H1 (cell line): ENCODE data around the gene ANGPTL8. TPM values are rescaled to one million over a fixed set of nuclear protein-coding genes. Genes with fewer than 3 reads are reported as not detected.
A peak's percentile ranks its signal among the peaks of the same experiment; 100 is the strongest.

Experiments
- CTCF ChIA-PET: fragments of 300-600 bp; sonication (Branson Sonifier 250); formaldehyde crosslinking; loops from one replicate; lab custom pipeline; 2021; ENCODE audit not compliant: partially characterized antibody; lab: Charles Lee
- POLR2A ChIA-PET: fragments of 300-600 bp; sonication (Branson Sonifier 250); formaldehyde crosslinking; loops from one replicate; lab custom pipeline; 2021; ENCODE audit warnings: inconsistent platforms; ENCODE audit not compliant: partially characterized antibody; lab: Charles Lee
- DNase-seq, 2 experiments: peaks; one replicate each; pipeline versions ENCODE4 v3.0.0 to v3.0.0-alpha.2; 2010 to 2022; ENCODE audit warnings: low spot score in 2 of 2, low read depth in 1 of 2, mixed read lengths in 1 of 2
- FAIRE-seq: peaks from 2 replicates; lab custom pipeline; 2011; peaks lifted over from hg19 to GRCh38; lab: Jason Lieb, UNC
- H2AFZ ChIP-seq: 2 replicates; pipeline ENCODE4 v1.8.1; 2012; ENCODE audit warnings: low read length, inconsistent platforms
- H2AK5ac ChIP-seq: 2 replicates; pipeline ENCODE4 v1.6.1; 2013; ENCODE audit warnings: low read depth, low read length
- H2BK120ac ChIP-seq: replicated peaks from 2 replicates; pipeline ENCODE3; 2013; ENCODE audit warnings: low read depth, low read length, inconsistent platforms
- H2BK12ac ChIP-seq: 2 replicates; pipeline ENCODE4 v1.6.1; 2013; ENCODE audit warnings: low read depth, low read length
- H2BK15ac ChIP-seq: 2 replicates; pipeline ENCODE4 v1.6.1; 2013; ENCODE audit warnings: low read length
- H2BK20ac ChIP-seq: 2 replicates; pipeline ENCODE4 v1.6.1; 2013; ENCODE audit warnings: low read length
- H2BK5ac ChIP-seq: 2 replicates; pipeline ENCODE4 v1.6.1; 2013; ENCODE audit warnings: low read depth, low read length
- H3K14ac ChIP-seq: 2 replicates; pipeline ENCODE4 v1.6.1; 2013; ENCODE audit warnings: inconsistent platforms; ENCODE audit not compliant: insufficient read length
- H3K18ac ChIP-seq: 2 replicates; pipeline ENCODE4 v1.6.1; 2013; ENCODE audit warnings: low read length; ENCODE audit errors: extremely low read depth
- H3K23ac ChIP-seq: 2 replicates; pipeline ENCODE4 v1.6.1; 2013; ENCODE audit warnings: inconsistent platforms; ENCODE audit not compliant: insufficient read length
- H3K23me2 ChIP-seq: 2 replicates; pipeline ENCODE4 v1.6.1; 2013; ENCODE audit warnings: low read depth, low read length
- H3K27ac ChIP-seq: 2 replicates; pipeline ENCODE4 v1.6.1; 2011; ENCODE audit warnings: low read depth, low read length, inconsistent platforms
- H3K27me3 ChIP-seq, 4 experiments: replicated peaks in 1 of 4; 1 replicate in 1 of 4; 2 replicates in 3 of 4; pipeline versions ENCODE4 v1.6.1 to v1.8.1; 2011 to 2013; ENCODE audit warnings: low read length in 3 of 4, mild to moderate bottlenecking in 3 of 4, inconsistent platforms in 2 of 4, mixed read lengths in 2 of 4, moderate library complexity in 1 of 4; ENCODE audit not compliant: control insufficient read depth in 3 of 4, insufficient read depth in 3 of 4; ENCODE audit errors: extremely low read depth in 1 of 4
- H3K36me3 ChIP-seq, 4 experiments: 2 replicates each; pipeline versions ENCODE4 v1.6.1 to v1.8.1; 2011 to 2013; ENCODE audit warnings: mild to moderate bottlenecking in 4 of 4, low read length in 3 of 4, moderate library complexity in 2 of 4, control low read depth in 1 of 4, inconsistent platforms in 1 of 4; ENCODE audit not compliant: insufficient read depth in 4 of 4, control insufficient read depth in 2 of 4
- H3K4ac ChIP-seq: replicated peaks from 2 replicates; pipeline ENCODE3; 2013; ENCODE audit warnings: low read length, low read depth, mixed read lengths, inconsistent platforms; ENCODE audit not compliant: insufficient read length
- H3K4me1 ChIP-seq, 4 experiments: replicated peaks in 1 of 4; 1 replicate in 1 of 4; 2 replicates in 3 of 4; pipeline versions ENCODE4 v1.6.1 to v1.8.1; 2011 to 2013; ENCODE audit warnings: low read length in 3 of 4, inconsistent platforms in 2 of 4, mixed read lengths in 1 of 4; ENCODE audit not compliant: insufficient read depth in 4 of 4, control insufficient read depth in 3 of 4
- H3K4me2 ChIP-seq, 2 experiments: 2 replicates each; pipeline versions ENCODE4 v1.6.1 to v1.8.1; 2011 to 2013; ENCODE audit warnings: low read depth in 2 of 2, low read length in 2 of 2, control low read depth in 1 of 2, inconsistent platforms in 1 of 2, mild to moderate bottlenecking in 1 of 2; ENCODE audit not compliant: insufficient read depth in 1 of 2
- H3K4me3 ChIP-seq, 4 experiments: fragments of 200-600, 300-600 bp in 1 of 4; sonication (generic), shearing (Covaris generic), sonication (Bioruptor Twin) in 1 of 4; 2 replicates each; pipeline versions ENCODE4 v1.5.1 to v1.8.1; 2011 to 2016; ENCODE audit warnings: low read length in 4 of 4, low read depth in 3 of 4, control low read depth in 2 of 4, inconsistent platforms in 2 of 4, mild to moderate bottlenecking in 2 of 4, mixed read lengths in 1 of 4, moderate library complexity in 1 of 4; ENCODE audit not compliant: insufficient read depth in 2 of 4; ENCODE audit errors: extremely low read depth in 1 of 4
- H3K56ac ChIP-seq: replicated peaks from 2 replicates; pipeline ENCODE3; 2013; ENCODE audit warnings: low read depth, mild to moderate bottlenecking, mixed read lengths, low read length, inconsistent platforms; ENCODE audit not compliant: insufficient read length
- H3K79me1 ChIP-seq: 2 replicates; pipeline ENCODE4 v1.6.1; 2013; ENCODE audit warnings: low read depth, low read length, control low read depth
- H3K79me2 ChIP-seq, 2 experiments: 2 replicates each; pipeline versions ENCODE4 v1.6.1 to v1.8.1; 2012 to 2013; ENCODE audit warnings: low read length in 2 of 2, mild to moderate bottlenecking in 2 of 2, inconsistent platforms in 1 of 2; ENCODE audit not compliant: insufficient read depth in 2 of 2, control insufficient read depth in 1 of 2
- H3K9ac ChIP-seq, 4 experiments: replicated peaks in 1 of 4; 1 replicate in 1 of 4; 2 replicates in 3 of 4; pipeline versions ENCODE4 v1.6.1 to v1.8.1; 2011 to 2013; ENCODE audit warnings: low read depth in 3 of 4, low read length in 3 of 4, control low read depth in 2 of 4, mild to moderate bottlenecking in 2 of 4, moderate library complexity in 2 of 4, inconsistent platforms in 1 of 4; ENCODE audit errors: extremely low read depth in 1 of 4
- H3K9me3 ChIP-seq, 2 experiments: 2 replicates each; pipeline versions ENCODE4 v1.6.1 to v1.8.1; 2012 to 2013; ENCODE audit warnings: mild to moderate bottlenecking in 2 of 2, moderate library complexity in 2 of 2, control low read depth in 1 of 2, inconsistent platforms in 1 of 2, low read depth in 1 of 2, low read length in 1 of 2, mixed read lengths in 1 of 2; ENCODE audit not compliant: insufficient read depth in 2 of 2
- H4K20me1 ChIP-seq, 2 experiments: replicated peaks in 1 of 2; 2 replicates each; pipeline versions ENCODE3 to v1.8.1; 2011 to 2013; ENCODE audit warnings: inconsistent platforms in 2 of 2, low read length in 2 of 2, mild to moderate bottlenecking in 1 of 2; ENCODE audit not compliant: insufficient read depth in 2 of 2, control insufficient read depth in 1 of 2
- H4K5ac ChIP-seq: 2 replicates; pipeline ENCODE4 v1.6.1; 2013; ENCODE audit warnings: low read length, low read depth, mixed read lengths, inconsistent platforms; ENCODE audit not compliant: insufficient read length
- H4K8ac ChIP-seq: 2 replicates; pipeline ENCODE4 v1.8.0; 2013; ENCODE audit warnings: mild to moderate bottlenecking, moderate library complexity, low read length, inconsistent platforms; ENCODE audit not compliant: insufficient read depth; ENCODE audit errors: extremely low read depth
- H4K91ac ChIP-seq: replicated peaks from 2 replicates; pipeline ENCODE3; 2013; ENCODE audit warnings: low read length, mixed read lengths, inconsistent platforms; ENCODE audit not compliant: insufficient read length
- BCL11A ChIP-seq, 2 experiments: IDR thresholded peaks; one replicate each; pipeline ENCODE4 v1.6.1; 2011; ENCODE audit warnings: low read depth in 2 of 2, low read length in 2 of 2, mild to moderate bottlenecking in 2 of 2
- SIX5 ChIP-seq: IDR thresholded peaks from 2 replicates; pipeline ENCODE4 v1.6.1; 2011; ENCODE audit warnings: mild to moderate bottlenecking, low read depth, low read length
- TAF1 ChIP-seq: IDR thresholded peaks from 2 replicates; pipeline ENCODE4 v1.6.1; 2011; ENCODE audit warnings: mild to moderate bottlenecking, low read depth, low read length
- WGBS, 2 experiments: shearing (Covaris generic) in 1 of 2; methylation state at CpG; one replicate each; pipeline versions ENCODE4 v1.1.6 to v1.1.7; 2013 to 2015; ENCODE audit warnings: low lambda C conversion rate in 2 of 2, mixed read lengths in 2 of 2, inconsistent platforms in 1 of 2, low coverage in 1 of 2, missing lambda C conversion rate in 1 of 2; ENCODE audit not compliant: insufficient replicate concordance in 2 of 2, insufficient coverage in 1 of 2, insufficient read length in 1 of 2; ENCODE audit errors: extremely low coverage in 1 of 2, missing lambda C conversion rate in 1 of 2; 5-methylcytosine and 5-hydroxymethylcytosine counted together
- polyA plus RNA-seq, 7 experiments: library from polyadenylated mRNA; depleted of rRNA in 3 of 7; stranded (reverse) in 5 of 7; unstranded in 2 of 7; fragments of >200 nt in 5 of 7; fragments of 200-250 nt in 2 of 7; gene quantifications; 1 replicate in 5 of 7; 2 replicates in 1 of 7; 4 replicates in 1 of 7; pipeline versions ENCODE4 v1.2.1 to v1.2.3, GENCODE V29; 2011 to 2013; ENCODE audit warnings: missing spikeins in 2 of 7, mixed read lengths in 2 of 7
- total RNA-seq: library from RNA; stranded (reverse); fragmentation: NEBNext Ultra II Directional; extraction: Animal tissue kit (Norgen Biotek cat#: 25700); gene quantifications from 2 replicates; pipeline ENCODE4 v1.2.1, GENCODE V29; 2021
- TF ChIP-seq, protein P1 (sequence below): IDR thresholded peaks from 2 replicates; pipeline ENCODE4 v1.6.1; 2012; ENCODE audit warnings: inconsistent platforms
- TF ChIP-seq, protein P2 (sequence below): IDR thresholded peaks from 2 replicates; pipeline ENCODE4 v1.6.1; 2011; ENCODE audit warnings: low read length, improper control_type of control experiment
- TF ChIP-seq, protein P3 (sequence below), 3 experiments: IDR thresholded peaks; 1 replicate in 2 of 3; 2 replicates in 1 of 3; pipeline versions ENCODE4 v1.5.1 to v1.6.1; 2011; ENCODE audit warnings: low read length in 3 of 3, mild to moderate bottlenecking in 3 of 3, inconsistent platforms in 2 of 3, low read depth in 1 of 3, moderate library complexity in 1 of 3; ENCODE audit not compliant: insufficient read depth in 1 of 3; ENCODE audit errors: control extremely low read depth in 1 of 3

The ANGPTL8 gene
- total and polyA plus RNA-seq, 2 of the 8 experiments (the other 6 are each of a cell fraction or from before 2014, with no cell fraction given): not detected

GRCh38 chr19:11261971-11262839 is 22.8 kb downstream of the ANGPTL8 start, which contains the start of gene DOCK6:
Gene DOCK6 (minus strand): TSS chr19:11262524. CDS start chr19:11262440, 84 bp downstream.
- Histone ChIP-seq H4K91ac (peak within 1 kb of the TSS; percentile 65), H4K5ac (peak within 1 kb of the TSS; percentile 65), H3K23ac (no peak within 1 kb of the TSS), H3K9ac (peak within 1 kb of the TSS; percentile 58 to 71 (median 68)), H2AK5ac (peak within 1 kb of the TSS; percentile 77; the same call in 1 of the 2 replicates), H3K36me3 (no peaks in the 10 kb centered on the region), H3K4me1 (peaks cover 0 to 9% (median 3%) of the 10 kb centered on the region in 4 experiments; a peak in 5 of 7 replicates), H3K79me1 (peaks cover 3% of the 10 kb centered on the region; the same call in 1 of the 2 replicates), H3K4me3 (peak within 1 kb of the TSS; percentile 39 to 77 (median 72)), H3K79me2 (peaks cover 0 to 6% of the 10 kb centered on the region in 2 experiments; a peak in 1 of 4 replicates), H3K14ac (no peak within 1 kb of the TSS), H3K9me3 (no peaks in the 10 kb centered on the region), H4K8ac (peak within 1 kb of the TSS; percentile 93), H2BK5ac (peak within 1 kb of the TSS; percentile 49; the same call in 1 of the 2 replicates), H2AFZ (no peak within 1 kb of the TSS), H3K18ac (no peak within 1 kb of the TSS; the same call in 1 of the 2 replicates), H3K23me2 (no peaks in the 10 kb centered on the region; the same call in 1 of the 2 replicates), H4K20me1 (no peaks in the 10 kb centered on the region), H2BK20ac (no peak within 1 kb of the TSS), H2BK120ac (no peak within 1 kb of the TSS), H3K27ac (no peak within 1 kb of the TSS; the same call in 1 of the 2 replicates), H2BK12ac (no peak within 1 kb of the TSS), H3K4me2 (peak within 1 kb of the TSS; percentile 58 to 84), H3K56ac (no peak within 1 kb of the TSS), H2BK15ac (no peak within 1 kb of the TSS), H3K27me3 (no peaks in the 10 kb centered on the region), H3K4ac (no peak within 1 kb of the TSS)
- POLR2A ChIA-PET: interaction anchor here (0.6 to 1.9 kb wide), 7 partner anchors 10 to 190 kb away, joined by 3 to 5 read pairs (median 3); partner anchors contain the start of gene SWSAP1
- FAIRE-seq: no peak
- 6% methylated on average over 29 of the region's 91 CpGs; no CpG with 5 or more reads in 1 of the 2 experiments for WGBS, 2 experiments
- CTCF ChIA-PET: interaction anchor here (0.6 to 1.4 kb wide), 6 partner anchors 12 to 85 kb away, joined by 3 to 4 read pairs (median 3); no protein-coding TSS in a partner anchor
- DNase-seq: peak in 1 of 2 experiments; percentile 78
- TF ChIP-seq, protein P1, sequence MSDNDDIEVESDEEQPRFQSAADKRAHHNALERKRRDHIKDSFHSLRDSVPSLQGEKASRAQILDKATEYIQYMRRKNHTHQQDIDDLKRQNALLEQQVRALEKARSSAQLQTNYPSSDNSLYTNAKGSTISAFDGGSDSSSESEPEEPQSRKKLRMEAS: peak; percentile 38
- peak; percentile 38 for TF ChIP-seq TAF1
- TF ChIP-seq, protein P2, sequence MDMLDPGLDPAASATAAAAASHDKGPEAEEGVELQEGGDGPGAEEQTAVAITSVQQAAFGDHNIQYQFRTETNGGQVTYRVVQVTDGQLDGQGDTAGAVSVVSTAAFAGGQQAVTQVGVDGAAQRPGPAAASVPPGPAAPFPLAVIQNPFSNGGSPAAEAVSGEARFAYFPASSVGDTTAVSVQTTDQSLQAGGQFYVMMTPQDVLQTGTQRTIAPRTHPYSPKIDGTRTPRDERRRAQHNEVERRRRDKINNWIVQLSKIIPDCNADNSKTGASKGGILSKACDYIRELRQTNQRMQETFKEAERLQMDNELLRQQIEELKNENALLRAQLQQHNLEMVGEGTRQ: no peak
- no peak for TF ChIP-seq BCL11A (IDR thresholded peaks at IDR 0.05; ENCODE audit: low read depth in 2 of 2, low read length in 2 of 2)
- TF ChIP-seq SIX5: no peak
- TF ChIP-seq, protein P3, sequence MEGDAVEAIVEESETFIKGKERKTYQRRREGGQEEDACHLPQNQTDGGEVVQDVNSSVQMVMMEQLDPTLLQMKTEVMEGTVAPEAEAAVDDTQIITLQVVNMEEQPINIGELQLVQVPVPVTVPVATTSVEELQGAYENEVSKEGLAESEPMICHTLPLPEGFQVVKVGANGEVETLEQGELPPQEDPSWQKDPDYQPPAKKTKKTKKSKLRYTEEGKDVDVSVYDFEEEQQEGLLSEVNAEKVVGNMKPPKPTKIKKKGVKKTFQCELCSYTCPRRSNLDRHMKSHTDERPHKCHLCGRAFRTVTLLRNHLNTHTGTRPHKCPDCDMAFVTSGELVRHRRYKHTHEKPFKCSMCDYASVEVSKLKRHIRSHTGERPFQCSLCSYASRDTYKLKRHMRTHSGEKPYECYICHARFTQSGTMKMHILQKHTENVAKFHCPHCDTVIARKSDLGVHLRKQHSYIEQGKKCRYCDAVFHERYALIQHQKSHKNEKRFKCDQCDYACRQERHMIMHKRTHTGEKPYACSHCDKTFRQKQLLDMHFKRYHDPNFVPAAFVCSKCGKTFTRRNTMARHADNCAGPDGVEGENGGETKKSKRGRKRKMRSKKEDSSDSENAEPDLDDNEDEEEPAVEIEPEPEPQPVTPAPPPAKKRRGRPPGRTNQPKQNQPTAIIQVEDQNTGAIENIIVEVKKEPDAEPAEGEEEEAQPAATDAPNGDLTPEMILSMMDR (IDR thresholded peaks at IDR 0.05; ENCODE audit: control extremely low read depth in 1 of 3, insufficient read depth in 1 of 3, low read depth in 1 of 3, low read length in 3 of 3): peak; percentile 40 to 52 (median 40)
